ENCODE data around the gene FLOT1. TPM values are rescaled to one million over a fixed set of nuclear protein-coding genes. Genes with fewer than 3 reads are reported as not detected.

FLOT1 gene
- total and polyA plus RNA-seq, 9 of the 15 experiments (the other 6 are each of a cell fraction or from before 2014, with no cell fraction given), result 11.7 to 149 (median 118) TPM

- TF ChIP-seq EP300 (IDR thresholded peaks at IDR 0.05; ENCODE audit: low read length) (peak; percentile 36; the same call in 1 of the 2 replicates), MYNN (IDR thresholded peaks at IDR 0.05) (peak; percentile 78), MYNN (CRISPR knock-in tag; IDR thresholded peaks at IDR 0.05) (no peak), SUPT5H (IDR thresholded peaks at IDR 0.05) (peak; percentile 97), MTA3 (IDR thresholded peaks at IDR 0.05; ENCODE audit: borderline replicate concordance) (peak; percentile 97; the same call in 1 of the 2 replicates), U2AF1 (optimal IDR thresholded peaks at IDR 0.05; ENCODE audit: low read depth, low read length) (peak; percentile 43), ZNF561 (CRISPR knock-in tag; conservative IDR thresholded peaks at IDR 0.05) (0 out of 2 replicates have a peak, but pooled peaks have one; percentile 15), AFF4 (CRISPR knock-in tag; IDR thresholded peaks at IDR 0.05) (peak; percentile 84; the same call in 1 of the 2 replicates), TAF9B (IDR thresholded peaks at IDR 0.05; ENCODE audit: partially characterized antibody) (peak; percentile 55), TEAD1 (CRISPR knock-in tag; IDR thresholded peaks at IDR 0.05) (peak in 1 of 2 experiments; percentile 63; a peak in 3 of 4 replicates), DACH1 (IDR thresholded peaks at IDR 0.05; ENCODE audit: partially characterized antibody) (peak; percentile 48), ELF1 (tag; IDR thresholded peaks at IDR 0.05) (no peak), RBM22 (IDR thresholded peaks at IDR 0.05; ENCODE audit: low read depth, low read length, poor library complexity, severe bottlenecking) (peak; percentile 85), ZNF133 (CRISPR knock-in tag; IDR thresholded peaks at IDR 0.05) (peak; percentile 6; the same call in 1 of the 2 replicates), CCNT2 (IDR thresholded peaks at IDR 0.05; ENCODE audit: borderline replicate concordance, extremely low read depth, insufficient read length, low read depth, low read length) (peak; percentile 85), TBP (optimal IDR thresholded peaks at IDR 0.05; ENCODE audit: low read depth, low read length) (peak; percentile 98), SRSF3 (IDR thresholded peaks at IDR 0.05; ENCODE audit: insufficient read depth, low read length) (no peak), HDAC2 (IDR thresholded peaks at IDR 0.05) (peak; percentile 64), SAP30 (IDR thresholded peaks at IDR 0.05; ENCODE audit: borderline replicate concordance, insufficient read depth, low read depth, low read length, poor library complexity, severe bottlenecking) (peak; percentile 46)
- TF ChIP-seq, protein P1, sequence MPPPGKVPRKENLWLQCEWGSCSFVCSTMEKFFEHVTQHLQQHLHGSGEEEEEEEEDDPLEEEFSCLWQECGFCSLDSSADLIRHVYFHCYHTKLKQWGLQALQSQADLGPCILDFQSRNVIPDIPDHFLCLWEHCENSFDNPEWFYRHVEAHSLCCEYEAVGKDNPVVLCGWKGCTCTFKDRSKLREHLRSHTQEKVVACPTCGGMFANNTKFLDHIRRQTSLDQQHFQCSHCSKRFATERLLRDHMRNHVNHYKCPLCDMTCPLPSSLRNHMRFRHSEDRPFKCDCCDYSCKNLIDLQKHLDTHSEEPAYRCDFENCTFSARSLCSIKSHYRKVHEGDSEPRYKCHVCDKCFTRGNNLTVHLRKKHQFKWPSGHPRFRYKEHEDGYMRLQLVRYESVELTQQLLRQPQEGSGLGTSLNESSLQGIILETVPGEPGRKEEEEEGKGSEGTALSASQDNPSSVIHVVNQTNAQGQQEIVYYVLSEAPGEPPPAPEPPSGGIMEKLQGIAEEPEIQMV (tag; conservative IDR thresholded peaks at IDR 0.05; ENCODE audit: low read depth), result peak; percentile 14; the same call in 1 of the 2 replicates
Measured at GRCh38 chr6:30744054-30744805, 1.7 kb upstream of the FLOT1 start, which contains the start of gene IER3 (continued).
